H1 (cell line): Measurements from ENCODE around the gene PDIA2. TPM values are rescaled to one million over a fixed set of nuclear protein-coding genes. Genes with fewer than 3 reads are reported as not detected.

Experiments used
- CTCF ChIA-PET: fragments of 300-600 bp; sonication (Branson Sonifier 250); formaldehyde crosslinking; loops from one replicate; lab custom pipeline; 2021; ENCODE audit not compliant: partially characterized antibody; lab: Charles Lee
- POLR2A ChIA-PET: fragments of 300-600 bp; sonication (Branson Sonifier 250); formaldehyde crosslinking; loops from one replicate; lab custom pipeline; 2021; ENCODE audit warnings: inconsistent platforms; ENCODE audit not compliant: partially characterized antibody; lab: Charles Lee
- DNase-seq, 2 experiments: peaks; one replicate each; pipeline versions ENCODE4 v3.0.0 to v3.0.0-alpha.2; 2010 to 2022; ENCODE audit warnings: low spot score in 2 of 2, low read depth in 1 of 2, mixed read lengths in 1 of 2
- FAIRE-seq: peaks from 2 replicates; lab custom pipeline; 2011; peaks lifted over from hg19 to GRCh38; lab: Jason Lieb, UNC
- H2AFZ ChIP-seq: 2 replicates; pipeline ENCODE4 v1.8.1; 2012; ENCODE audit warnings: low read length, inconsistent platforms
- H2AK5ac ChIP-seq: 2 replicates; pipeline ENCODE4 v1.6.1; 2013; ENCODE audit warnings: low read depth, low read length
- H2BK120ac ChIP-seq: replicated peaks from 2 replicates; pipeline ENCODE3; 2013; ENCODE audit warnings: low read depth, low read length, inconsistent platforms
- H2BK12ac ChIP-seq: 2 replicates; pipeline ENCODE4 v1.6.1; 2013; ENCODE audit warnings: low read depth, low read length
- H2BK15ac ChIP-seq: 2 replicates; pipeline ENCODE4 v1.6.1; 2013; ENCODE audit warnings: low read length
- H2BK20ac ChIP-seq: 2 replicates; pipeline ENCODE4 v1.6.1; 2013; ENCODE audit warnings: low read length
- H2BK5ac ChIP-seq: 2 replicates; pipeline ENCODE4 v1.6.1; 2013; ENCODE audit warnings: low read depth, low read length
- H3K14ac ChIP-seq: 2 replicates; pipeline ENCODE4 v1.6.1; 2013; ENCODE audit warnings: inconsistent platforms; ENCODE audit not compliant: insufficient read length
- H3K18ac ChIP-seq: 2 replicates; pipeline ENCODE4 v1.6.1; 2013; ENCODE audit warnings: low read length; ENCODE audit errors: extremely low read depth
- H3K23ac ChIP-seq: 2 replicates; pipeline ENCODE4 v1.6.1; 2013; ENCODE audit warnings: inconsistent platforms; ENCODE audit not compliant: insufficient read length
- H3K23me2 ChIP-seq: 2 replicates; pipeline ENCODE4 v1.6.1; 2013; ENCODE audit warnings: low read depth, low read length
- H3K27ac ChIP-seq: 2 replicates; pipeline ENCODE4 v1.6.1; 2011; ENCODE audit warnings: low read depth, low read length, inconsistent platforms
- H3K27me3 ChIP-seq, 4 experiments: replicated peaks in 1 of 4; 1 replicate in 1 of 4; 2 replicates in 3 of 4; pipeline versions ENCODE4 v1.6.1 to v1.8.1; 2011 to 2013; ENCODE audit warnings: low read length in 3 of 4, mild to moderate bottlenecking in 3 of 4, inconsistent platforms in 2 of 4, mixed read lengths in 2 of 4, moderate library complexity in 1 of 4; ENCODE audit not compliant: control insufficient read depth in 3 of 4, insufficient read depth in 3 of 4; ENCODE audit errors: extremely low read depth in 1 of 4
- H3K36me3 ChIP-seq, 4 experiments: 2 replicates each; pipeline versions ENCODE4 v1.6.1 to v1.8.1; 2011 to 2013; ENCODE audit warnings: mild to moderate bottlenecking in 4 of 4, low read length in 3 of 4, moderate library complexity in 2 of 4, control low read depth in 1 of 4, inconsistent platforms in 1 of 4; ENCODE audit not compliant: insufficient read depth in 4 of 4, control insufficient read depth in 2 of 4
- H3K4ac ChIP-seq: replicated peaks from 2 replicates; pipeline ENCODE3; 2013; ENCODE audit warnings: low read length, low read depth, mixed read lengths, inconsistent platforms; ENCODE audit not compliant: insufficient read length
- H3K4me1 ChIP-seq, 4 experiments: replicated peaks in 1 of 4; 1 replicate in 1 of 4; 2 replicates in 3 of 4; pipeline versions ENCODE4 v1.6.1 to v1.8.1; 2011 to 2013; ENCODE audit warnings: low read length in 3 of 4, inconsistent platforms in 2 of 4, mixed read lengths in 1 of 4; ENCODE audit not compliant: insufficient read depth in 4 of 4, control insufficient read depth in 3 of 4
- H3K4me2 ChIP-seq, 2 experiments: 2 replicates each; pipeline versions ENCODE4 v1.6.1 to v1.8.1; 2011 to 2013; ENCODE audit warnings: low read depth in 2 of 2, low read length in 2 of 2, control low read depth in 1 of 2, inconsistent platforms in 1 of 2, mild to moderate bottlenecking in 1 of 2; ENCODE audit not compliant: insufficient read depth in 1 of 2
- H3K4me3 ChIP-seq, 4 experiments: fragments of 200-600, 300-600 bp in 1 of 4; sonication (generic), shearing (Covaris generic), sonication (Bioruptor Twin) in 1 of 4; 2 replicates each; pipeline versions ENCODE4 v1.5.1 to v1.8.1; 2011 to 2016; ENCODE audit warnings: low read length in 4 of 4, low read depth in 3 of 4, control low read depth in 2 of 4, inconsistent platforms in 2 of 4, mild to moderate bottlenecking in 2 of 4, mixed read lengths in 1 of 4, moderate library complexity in 1 of 4; ENCODE audit not compliant: insufficient read depth in 2 of 4; ENCODE audit errors: extremely low read depth in 1 of 4
- H3K56ac ChIP-seq: replicated peaks from 2 replicates; pipeline ENCODE3; 2013; ENCODE audit warnings: low read depth, mild to moderate bottlenecking, mixed read lengths, low read length, inconsistent platforms; ENCODE audit not compliant: insufficient read length
- H3K79me1 ChIP-seq: 2 replicates; pipeline ENCODE4 v1.6.1; 2013; ENCODE audit warnings: low read depth, low read length, control low read depth
- H3K79me2 ChIP-seq, 2 experiments: 2 replicates each; pipeline versions ENCODE4 v1.6.1 to v1.8.1; 2012 to 2013; ENCODE audit warnings: low read length in 2 of 2, mild to moderate bottlenecking in 2 of 2, inconsistent platforms in 1 of 2; ENCODE audit not compliant: insufficient read depth in 2 of 2, control insufficient read depth in 1 of 2
- H3K9ac ChIP-seq, 4 experiments: replicated peaks in 1 of 4; 1 replicate in 1 of 4; 2 replicates in 3 of 4; pipeline versions ENCODE4 v1.6.1 to v1.8.1; 2011 to 2013; ENCODE audit warnings: low read depth in 3 of 4, low read length in 3 of 4, control low read depth in 2 of 4, mild to moderate bottlenecking in 2 of 4, moderate library complexity in 2 of 4, inconsistent platforms in 1 of 4; ENCODE audit errors: extremely low read depth in 1 of 4
- H3K9me3 ChIP-seq, 2 experiments: 2 replicates each; pipeline versions ENCODE4 v1.6.1 to v1.8.1; 2012 to 2013; ENCODE audit warnings: mild to moderate bottlenecking in 2 of 2, moderate library complexity in 2 of 2, control low read depth in 1 of 2, inconsistent platforms in 1 of 2, low read depth in 1 of 2, low read length in 1 of 2, mixed read lengths in 1 of 2; ENCODE audit not compliant: insufficient read depth in 2 of 2
- H4K20me1 ChIP-seq, 2 experiments: replicated peaks in 1 of 2; 2 replicates each; pipeline versions ENCODE3 to v1.8.1; 2011 to 2013; ENCODE audit warnings: inconsistent platforms in 2 of 2, low read length in 2 of 2, mild to moderate bottlenecking in 1 of 2; ENCODE audit not compliant: insufficient read depth in 2 of 2, control insufficient read depth in 1 of 2
- H4K5ac ChIP-seq: 2 replicates; pipeline ENCODE4 v1.6.1; 2013; ENCODE audit warnings: low read length, low read depth, mixed read lengths, inconsistent platforms; ENCODE audit not compliant: insufficient read length
- H4K8ac ChIP-seq: 2 replicates; pipeline ENCODE4 v1.8.0; 2013; ENCODE audit warnings: mild to moderate bottlenecking, moderate library complexity, low read length, inconsistent platforms; ENCODE audit not compliant: insufficient read depth; ENCODE audit errors: extremely low read depth
- H4K91ac ChIP-seq: replicated peaks from 2 replicates; pipeline ENCODE3; 2013; ENCODE audit warnings: low read length, mixed read lengths, inconsistent platforms; ENCODE audit not compliant: insufficient read length
- E2F6 ChIP-seq: IDR thresholded peaks from 2 replicates; pipeline ENCODE4 v1.6.1; 2012; ENCODE audit warnings: inconsistent platforms
- EZH2 ChIP-seq: fragments of 200-600 bp; sonication (generic); IDR thresholded peaks from 2 replicates; pipeline ENCODE4 v1.7.1; 2012; ENCODE audit warnings: low read depth, mild to moderate bottlenecking, moderate library complexity, low read length, inconsistent platforms; ENCODE audit not compliant: severe bottlenecking
- KDM5A ChIP-seq: fragments of 200-600 bp; IDR thresholded peaks from 2 replicates; pipeline ENCODE4 v1.7.1; 2012; ENCODE audit warnings: mild to moderate bottlenecking, low read length, inconsistent platforms, mixed read lengths
- RNF2 ChIP-seq: fragments of 200-900, 300-1000 bp; sonication (generic); IDR thresholded peaks from 2 replicates; pipeline ENCODE4 v1.7.1; 2016; ENCODE audit warnings: borderline replicate concordance, low read depth, mild to moderate bottlenecking, antibody characterized with exemption, low read length; ENCODE audit not compliant: poor library complexity, severe bottlenecking; ENCODE audit errors: missing control alignments
- SRF ChIP-seq: IDR thresholded peaks from 2 replicates; pipeline ENCODE4 v1.6.1; 2011; ENCODE audit warnings: mild to moderate bottlenecking, low read depth, low read length, moderate library complexity
- ZNF274 ChIP-seq: IDR thresholded peaks from 2 replicates; pipeline ENCODE4 v1.7.0; 2012; ENCODE audit warnings: low read length, borderline replicate concordance; ENCODE audit errors: extremely low read depth
- WGBS, 2 experiments: shearing (Covaris generic) in 1 of 2; methylation state at CpG; one replicate each; pipeline versions ENCODE4 v1.1.6 to v1.1.7; 2013 to 2015; ENCODE audit warnings: low lambda C conversion rate in 2 of 2, mixed read lengths in 2 of 2, inconsistent platforms in 1 of 2, low coverage in 1 of 2, missing lambda C conversion rate in 1 of 2; ENCODE audit not compliant: insufficient replicate concordance in 2 of 2, insufficient coverage in 1 of 2, insufficient read length in 1 of 2; ENCODE audit errors: extremely low coverage in 1 of 2, missing lambda C conversion rate in 1 of 2; 5-methylcytosine and 5-hydroxymethylcytosine counted together
- polyA plus RNA-seq, 7 experiments: library from polyadenylated mRNA; depleted of rRNA in 3 of 7; stranded (reverse) in 5 of 7; unstranded in 2 of 7; fragments of >200 nt in 5 of 7; fragments of 200-250 nt in 2 of 7; gene quantifications; 1 replicate in 5 of 7; 2 replicates in 1 of 7; 4 replicates in 1 of 7; pipeline versions ENCODE4 v1.2.1 to v1.2.3, GENCODE V29; 2011 to 2013; ENCODE audit warnings: missing spikeins in 2 of 7, mixed read lengths in 2 of 7
- total RNA-seq: library from RNA; stranded (reverse); fragmentation: NEBNext Ultra II Directional; extraction: Animal tissue kit (Norgen Biotek cat#: 25700); gene quantifications from 2 replicates; pipeline ENCODE4 v1.2.1, GENCODE V29; 2021

PDIA2 gene
- total and polyA plus RNA-seq, 2 of the 8 experiments (the other 6 are each of a cell fraction or from before 2014, with no cell fraction given), result 0.34 to 0.50 TPM

DNA sequence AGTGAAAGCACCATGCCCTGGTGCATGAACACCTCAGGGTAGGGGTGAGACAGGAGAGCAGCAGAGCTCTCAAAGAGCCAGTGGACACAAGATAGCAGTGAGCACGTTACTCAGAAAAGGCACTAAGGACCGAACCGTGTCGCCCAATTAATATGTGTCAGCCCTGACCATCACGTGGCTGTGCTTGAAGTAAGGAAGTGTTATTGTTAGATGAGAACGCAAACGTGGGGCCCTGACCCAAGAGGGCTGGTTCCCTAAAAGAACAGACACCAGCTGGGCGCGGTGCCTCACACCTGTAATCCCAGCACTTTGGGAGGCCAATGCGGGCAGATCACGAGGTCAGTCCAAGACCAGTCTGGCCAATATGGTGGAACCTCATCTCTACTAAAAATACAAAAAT is 53.3 kb downstream of the PDIA2 start:
- H3K79me2 ChIP-seq, result peaks cover 39 to 87% of the 10 kb centered on the region in 2 experiments

More for the DNA sequence above, 53.3 kb downstream of the PDIA2 start:
- Histone ChIP-seq H2AFZ (no peak overlapping the region), H2BK5ac (no peak overlapping the region), H2BK12ac (no peak overlapping the region), H2BK15ac (no peak overlapping the region), H3K14ac (no peak overlapping the region), H3K27ac (no peak overlapping the region), H4K91ac (no peak overlapping the region), H3K9ac (no peak overlapping the region)
- POLR2A ChIA-PET, result interaction anchor here (0.6 to 2.5 kb wide), 2 partner anchors 16 to 81 kb away, joined by 3 to 5 read pairs; partner anchors contain the start of gene AXIN1
- no peak for TF ChIP-seq ZNF274
- no peak for TF ChIP-seq SRF
- no peak for TF ChIP-seq KDM5A
- no peak for TF ChIP-seq E2F6
- no peak for TF ChIP-seq EZH2
- TF ChIP-seq RNF2, result no peak
- TF ChIP-seq, all 59 proteins: peak for 0
- H3K56ac ChIP-seq, result no peak overlapping the region
- no peak overlapping the region for H2BK20ac ChIP-seq
- H3K27me3 ChIP-seq, result no peaks in the 10 kb centered on the region
- H3K4me2 ChIP-seq, result no peak overlapping the region
- H2BK120ac ChIP-seq, result no peak overlapping the region
- CTCF ChIA-PET, result interaction anchor here (0.7 to 2.2 kb wide), 5 partner anchors 12 to 71 kb away, joined by 3 to 12 read pairs (median 3); no protein-coding TSS in a partner anchor
- peaks cover 0 to 3% (median 0%) of the 10 kb centered on the region in 4 experiments; a peak in 1 of 7 replicates for H3K4me1 ChIP-seq
- no peak overlapping the region for H3K4me3 ChIP-seq
- no peak overlapping the region for H4K8ac ChIP-seq
- H3K9me3 ChIP-seq, result no peaks in the 10 kb centered on the region
- H3K4ac ChIP-seq, result no peak overlapping the region
- no peak overlapping the region for H4K5ac ChIP-seq
- DNase-seq, result no peak
- 97% methylated on average over 11 of the region's 11 CpGs; no CpG with 5 or more reads in 1 of the 2 experiments for WGBS, 2 experiments
- no peak overlapping the region for H2AK5ac ChIP-seq
- H3K23ac ChIP-seq, result no peak overlapping the region
- H4K20me1 ChIP-seq, result peaks cover 11 to 35% of the 10 kb centered on the region in 2 experiments
- H3K18ac ChIP-seq, result no peak overlapping the region
- no peaks in the 10 kb centered on the region for H3K36me3 ChIP-seq
- H3K23me2 ChIP-seq, result no peaks in the 10 kb centered on the region
- H3K79me1 ChIP-seq, result peaks cover 29% of the 10 kb centered on the region
- FAIRE-seq, result no peak
